HepG2 (cell line): ENCODE results near the gene CAPG. TPM values are rescaled to one million over a fixed set of nuclear protein-coding genes. Genes with fewer than 3 reads are reported as not detected.
A peak's percentile ranks its signal among the peaks of the same experiment; 100 is the strongest.

Experiments
- ATAC-seq: fragments of 200-7000 bp; cut with Tn5 transposase; 3 replicates; pipeline ENCODE4 v1.9.1; 2020; ENCODE audit warnings: mild to moderate bottlenecking, moderate library complexity
- Bru-seq: library from RNA; stranded (reverse); fragments of 400-500 nt; gene quantifications from one replicate; lab custom pipeline; 2021; lab: Mats Ljungman, UMichigan
- BruChase-seq, 2 experiments: library from RNA; stranded (reverse); fragments of 400-500 nt; gene quantifications; one replicate each; lab custom pipeline; 2021; lab: Mats Ljungman, UMichigan
- BruUV-seq: library from RNA; stranded (reverse); fragments of 400-500 nt; replicated peaks from 2 replicates; lab custom pipeline; 2021; lab: Mats Ljungman, UMichigan
- CTCF ChIA-PET: fragments of 300-600 bp; formaldehyde crosslinking; extraction: SDS; loops from one replicate; lab custom pipeline; 2021; ENCODE audit warnings: low total read pairs, inconsistent platforms, low intra/inter-chr PET ratio; lab: Yijun Ruan, JAX
- POLR2A ChIA-PET: fragments of 350-600 bp; sonication (Branson Sonifier 250); formaldehyde crosslinking; loops from one replicate; lab custom pipeline; 2020; ENCODE audit warnings: antibody characterized with exemption, inconsistent platforms; lab: Yijun Ruan, JAX
- DNase-seq: peaks from one replicate; pipeline ENCODE4 v3.0.0-alpha.2; 2015; ENCODE audit warnings: low spot score
- FAIRE-seq: peaks from 3 replicates; lab custom pipeline; 2011; peaks lifted over from hg19 to GRCh38; lab: Jason Lieb, UNC
- H2AFZ ChIP-seq: one replicate; pipeline ENCODE4 v1.6.1; 2011; ENCODE audit warnings: low read length, inconsistent platforms
- H3K27ac ChIP-seq: fragments of 300-600 bp; 3 replicates; pipeline ENCODE4 v1.8.0; 2011; ENCODE audit warnings: mixed run types, mild to moderate bottlenecking, mixed read lengths, low read length, inconsistent platforms; ENCODE audit not compliant: insufficient read depth; ENCODE audit errors: extremely low read length
- H3K27me3 ChIP-seq, 2 experiments: fragments of 200-600 bp in 1 of 2; 2 replicates in 1 of 2; 3 replicates in 1 of 2; pipeline versions ENCODE4 v1.6.0 to v1.8.0; 2011; ENCODE audit warnings: low read length in 2 of 2, mild to moderate bottlenecking in 2 of 2, moderate library complexity in 2 of 2, inconsistent platforms in 1 of 2; ENCODE audit not compliant: insufficient read depth in 2 of 2, control insufficient read depth in 1 of 2
- H3K36me3 ChIP-seq, 2 experiments: fragments of 200-600 bp in 1 of 2; replicated peaks in 1 of 2; 2 replicates in 1 of 2; 3 replicates in 1 of 2; pipeline versions ENCODE4 v1.5.1 to v1.8.0; 2011; ENCODE audit warnings: low read length in 2 of 2, inconsistent platforms in 1 of 2; ENCODE audit not compliant: insufficient read depth in 2 of 2, control insufficient read depth in 1 of 2
- H3K4me1 ChIP-seq: 2 replicates; pipeline ENCODE4 v1.5.1; 2012; ENCODE audit warnings: low read length, inconsistent platforms; ENCODE audit not compliant: insufficient read depth
- H3K4me2 ChIP-seq: 2 replicates; pipeline ENCODE4 v1.6.0; 2011; ENCODE audit warnings: low read depth, low read length, inconsistent platforms
- H3K4me3 ChIP-seq, 3 experiments: fragments of 200-600 bp in 1 of 3; sonication (generic), shearing (Covaris generic) in 1 of 3; replicated peaks in 1 of 3; 2 replicates each; pipeline ENCODE4 v1.5.1; 2011 to 2016; ENCODE audit warnings: low read length in 3 of 3, inconsistent platforms in 2 of 3, low read depth in 2 of 3, mild to moderate bottlenecking in 2 of 3, control low read depth in 1 of 3, mixed read lengths in 1 of 3; ENCODE audit not compliant: insufficient read depth in 1 of 3
- H3K79me2 ChIP-seq: one replicate; pipeline ENCODE4 v1.6.1; 2011; ENCODE audit warnings: low read length, inconsistent platforms; ENCODE audit not compliant: insufficient read depth
- H3K9ac ChIP-seq: 2 replicates; pipeline ENCODE4 v1.6.0; 2011; ENCODE audit warnings: mild to moderate bottlenecking, low read depth, low read length, inconsistent platforms; ENCODE audit not compliant: insufficient read depth
- H3K9me3 ChIP-seq: 2 replicates; pipeline ENCODE4 v1.5.1; 2012; ENCODE audit warnings: mild to moderate bottlenecking, low read length
- H4K20me1 ChIP-seq: 2 replicates; pipeline ENCODE4 v1.6.0; 2011; ENCODE audit warnings: inconsistent platforms, mild to moderate bottlenecking, low read length, moderate library complexity; ENCODE audit not compliant: insufficient read depth
- HCFC1 ChIP-seq: fragments of 150-350 bp; IDR thresholded peaks from 2 replicates; pipeline ENCODE4 v1.6.1; 2014; ENCODE audit warnings: low read depth, low read length
- HNRNPL ChIP-seq: fragments of 200-400 bp; formaldehyde crosslinking; IDR thresholded peaks from 2 replicates; pipeline ENCODE4 v1.6.1; 2017; ENCODE audit warnings: mild to moderate bottlenecking, low read depth, low read length
- ZFP41 ChIP-seq: sonication (generic); formaldehyde crosslinking; IDR thresholded peaks from 2 replicates; pipeline ENCODE4 v1.4.0; 2020; ENCODE audit warnings: mild to moderate bottlenecking, missing genetic modification reagents, borderline replicate concordance
- ZNF768 ChIP-seq: sonication (generic); formaldehyde crosslinking; IDR thresholded peaks from 2 replicates; pipeline ENCODE4 v1.4.0; 2020; ENCODE audit warnings: missing genetic modification reagents
- WGBS: methylation state at CpG from one replicate; pipeline ENCODE4 v1.1.6; 2017; ENCODE audit warnings: low lambda C conversion rate; 5-methylcytosine and 5-hydroxymethylcytosine counted together
- in situ Hi-C: cut with HindIII; loops from 2 replicates; pipeline ENCODE4 v1.10.0; 2017; ENCODE audit warnings: low pct_unique_long_range_greater_than_20kb; ENCODE audit not compliant: extremely low pct_ligation_motif_present
- intact Hi-C: fragments of 100-400 bp; cut with micrococcal nuclease; formaldehyde crosslinking; loops from one replicate; pipeline ENCODE4 v1.10.0; 2022; ENCODE audit not compliant: unreplicated experiment
- long read RNA-seq, 2 experiments: library from RNA in 1 of 2; library from polyadenylated mRNA in 1 of 2; stranded (forward) in 1 of 2; unstranded in 1 of 2; transcript quantifications; one replicate each; pipeline ENCODE4 v2.0.0, GENCODE V29; 2019 to 2022
- polyA minus RNA-seq, 3 experiments: library from RNA; depleted of rRNA, polyadenylated mRNA; stranded (reverse); fragments of >200 nt; gene quantifications; 2 replicates each; pipeline ENCODE4 v1.2.3, GENCODE V29; 2011; ENCODE audit warnings: low replicate concordance in 1 of 3
- polyA plus RNA-seq, 8 experiments: library from polyadenylated mRNA; depleted of rRNA in 3 of 8; stranded (reverse) in 7 of 8; unstranded in 1 of 8; fragments of >200 nt; fragmentation: Illumina TruSeq in 4 of 8; extraction: Trizol in 4 of 8; gene quantifications; 2 replicates each; pipeline versions ENCODE4 v1.2.1 to v1.2.3, GENCODE V29; 2011 to 2016; ENCODE audit warnings: low read depth in 4 of 8, missing spikeins in 1 of 8, mixed read lengths in 1 of 8; ENCODE audit not compliant: insufficient read depth in 1 of 8
- total RNA-seq, 5 experiments: library from RNA; depleted of rRNA; stranded (reverse); fragments of >200 nt; fragmentation: Illumina TruSeq; extraction: Trizol; gene quantifications; 2 replicates each; pipeline ENCODE4 v1.2.3, GENCODE V29; 2016; ENCODE audit warnings: low read depth in 1 of 5
- TF ChIP-seq, protein P1 (sequence below): sonication (generic); formaldehyde crosslinking; IDR thresholded peaks from 2 replicates; pipeline ENCODE4 v1.5.1; 2020; ENCODE audit warnings: mild to moderate bottlenecking, missing genetic modification reagents, moderate library complexity

CAPG gene, protein sequence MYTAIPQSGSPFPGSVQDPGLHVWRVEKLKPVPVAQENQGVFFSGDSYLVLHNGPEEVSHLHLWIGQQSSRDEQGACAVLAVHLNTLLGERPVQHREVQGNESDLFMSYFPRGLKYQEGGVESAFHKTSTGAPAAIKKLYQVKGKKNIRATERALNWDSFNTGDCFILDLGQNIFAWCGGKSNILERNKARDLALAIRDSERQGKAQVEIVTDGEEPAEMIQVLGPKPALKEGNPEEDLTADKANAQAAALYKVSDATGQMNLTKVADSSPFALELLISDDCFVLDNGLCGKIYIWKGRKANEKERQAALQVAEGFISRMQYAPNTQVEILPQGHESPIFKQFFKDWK
- 18.2 and 26.5 TPM in 2 replicates for total RNA-seq (2016; rRNA removed; fragmentation: Illumina TruSeq; extraction: Trizol)
- total RNA-seq (2016; cell fraction: cytosol; rRNA removed; fragmentation: Illumina TruSeq; extraction: Trizol; ENCODE audit: low read depth): 3.5 and 5.7 TPM in 2 replicates
- total RNA-seq (2016; cell fraction: insoluble cytoplasmic fraction; rRNA removed; fragmentation: Illumina TruSeq; extraction: Trizol): 22.4 and 25.2 TPM in 2 replicates
- 7.7 TPM in 2 replicates for total RNA-seq (2016; cell fraction: membrane; rRNA removed; fragmentation: Illumina TruSeq; extraction: Trizol)
- 6.2 and 8.8 TPM in 2 replicates for total RNA-seq (2016; cell fraction: nucleus; rRNA removed; fragmentation: Illumina TruSeq; extraction: Trizol)
- polyA plus RNA-seq (2011; rRNA removed): 10.6 and 12.7 TPM in 2 replicates
- 7.9 and 13.0 TPM in 2 replicates for polyA plus RNA-seq (2011; cell fraction: cytosol; rRNA removed)
- polyA plus RNA-seq (2011; cell fraction: nucleus; rRNA removed): 6.3 and 7.4 TPM in 2 replicates
- polyA plus RNA-seq (2012): 6.7 and 7.8 TPM in 2 replicates
- 2.9 and 4.2 TPM in 2 replicates for polyA plus RNA-seq (2016; cell fraction: cytosol; fragmentation: Illumina TruSeq; extraction: Trizol; ENCODE audit: low read depth)
- 18.1 and 22.6 TPM in 2 replicates for polyA plus RNA-seq (2016; cell fraction: insoluble cytoplasmic fraction; fragmentation: Illumina TruSeq; extraction: Trizol; ENCODE audit: low read depth)
- polyA plus RNA-seq (2016; cell fraction: membrane; fragmentation: Illumina TruSeq; extraction: Trizol; ENCODE audit: low read depth): 3.2 and 4.7 TPM in 2 replicates
- polyA plus RNA-seq (2016; cell fraction: nucleus; fragmentation: Illumina TruSeq; extraction: Trizol; ENCODE audit: insufficient read depth, low read depth): 11.5 and 13.0 TPM in 2 replicates
- polyA minus RNA-seq (2011; rRNA and poly(A)+ RNA removed; ENCODE audit: low replicate concordance): 9.5 and 243 TPM in 2 replicates
- polyA minus RNA-seq (2011; cell fraction: cytosol; rRNA and poly(A)+ RNA removed): 5.7 and 10.2 TPM in 2 replicates
- 3.7 and 5.7 TPM in 2 replicates for polyA minus RNA-seq (2011; cell fraction: nucleus; rRNA and poly(A)+ RNA removed)
- percentile 45 among the genes with signal in this experiment for Bru-seq, nascent RNA
- percentile 43 among the genes with signal in this experiment for BruChase-seq, experiment 1, labeled RNA remaining after a 6-hour chase
- percentile 38 among the genes with signal in this experiment for BruChase-seq, experiment 2, labeled RNA remaining after a 2-hour chase
- long read RNA-seq, experiment 1, partial matches to known transcripts: 5 of 34 reads
- long read RNA-seq, experiment 1, other reads (novel, unspliced or antisense): 28 of 34 reads
- long read RNA-seq, experiment 2, partial matches to known transcripts: 47 of 59 reads
- long read RNA-seq, experiment 2, other reads (novel, unspliced or antisense): 9 of 59 reads

- POLR2A ChIA-PET: interaction anchor here (1.8 kb wide), 1 partner anchor 10 kb away, joined by 5 read pairs; no protein-coding TSS in a partner anchor
- no peak for FAIRE-seq
Observed at GRCh38 chr2:85409845-85410583, at the start of gene CAPG. CAPG (minus strand) TSS chr2:85410366; CDS start chr2:85402145, 8,221 bp downstream.

More at GRCh38 chr2:85409845-85410583, at the start of gene CAPG:
- H4K20me1 ChIP-seq: no peaks in the 10 kb centered on the region
- H3K4me3 ChIP-seq: peak within 1 kb of the TSS in 1 of 3 experiments; percentile 17; a peak in 1 of 6 replicates
- no peak within 1 kb of the TSS for H3K9ac ChIP-seq
- H3K4me1 ChIP-seq: peaks cover 73% of the 10 kb centered on the region
- WGBS: 37% methylated on average over 12 of the region's 12 CpGs
- H3K4me2 ChIP-seq: peak within 1 kb of the TSS; percentile 40
- no peaks in the 10 kb centered on the region for H3K9me3 ChIP-seq
- intact Hi-C loops (no loop called here), in situ Hi-C loops (no loop called here)
- no peaks in the 10 kb centered on the region for H3K79me2 ChIP-seq
- CTCF ChIA-PET: no interaction called here
- H3K36me3 ChIP-seq: no peaks in the 10 kb centered on the region
- DNase-seq (no peak), ATAC-seq (no peak)
- no TSS peak for BruUV-seq
- no peak within 1 kb of the TSS for H3K27ac ChIP-seq
- no peak for TF ChIP-seq ZFP41
- TF ChIP-seq, protein P1, sequence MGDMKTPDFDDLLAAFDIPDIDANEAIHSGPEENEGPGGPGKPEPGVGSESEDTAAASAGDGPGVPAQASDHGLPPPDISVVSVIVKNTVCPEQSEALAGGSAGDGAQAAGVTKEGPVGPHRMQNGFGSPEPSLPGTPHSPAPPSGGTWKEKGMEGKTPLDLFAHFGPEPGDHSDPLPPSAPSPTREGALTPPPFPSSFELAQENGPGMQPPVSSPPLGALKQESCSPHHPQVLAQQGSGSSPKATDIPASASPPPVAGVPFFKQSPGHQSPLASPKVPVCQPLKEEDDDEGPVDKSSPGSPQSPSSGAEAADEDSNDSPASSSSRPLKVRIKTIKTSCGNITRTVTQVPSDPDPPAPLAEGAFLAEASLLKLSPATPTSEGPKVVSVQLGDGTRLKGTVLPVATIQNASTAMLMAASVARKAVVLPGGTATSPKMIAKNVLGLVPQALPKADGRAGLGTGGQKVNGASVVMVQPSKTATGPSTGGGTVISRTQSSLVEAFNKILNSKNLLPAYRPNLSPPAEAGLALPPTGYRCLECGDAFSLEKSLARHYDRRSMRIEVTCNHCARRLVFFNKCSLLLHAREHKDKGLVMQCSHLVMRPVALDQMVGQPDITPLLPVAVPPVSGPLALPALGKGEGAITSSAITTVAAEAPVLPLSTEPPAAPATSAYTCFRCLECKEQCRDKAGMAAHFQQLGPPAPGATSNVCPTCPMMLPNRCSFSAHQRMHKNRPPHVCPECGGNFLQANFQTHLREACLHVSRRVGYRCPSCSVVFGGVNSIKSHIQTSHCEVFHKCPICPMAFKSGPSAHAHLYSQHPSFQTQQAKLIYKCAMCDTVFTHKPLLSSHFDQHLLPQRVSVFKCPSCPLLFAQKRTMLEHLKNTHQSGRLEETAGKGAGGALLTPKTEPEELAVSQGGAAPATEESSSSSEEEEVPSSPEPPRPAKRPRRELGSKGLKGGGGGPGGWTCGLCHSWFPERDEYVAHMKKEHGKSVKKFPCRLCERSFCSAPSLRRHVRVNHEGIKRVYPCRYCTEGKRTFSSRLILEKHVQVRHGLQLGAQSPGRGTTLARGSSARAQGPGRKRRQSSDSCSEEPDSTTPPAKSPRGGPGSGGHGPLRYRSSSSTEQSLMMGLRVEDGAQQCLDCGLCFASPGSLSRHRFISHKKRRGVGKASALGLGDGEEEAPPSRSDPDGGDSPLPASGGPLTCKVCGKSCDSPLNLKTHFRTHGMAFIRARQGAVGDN (CRISPR knock-in tag): 0 out of 2 replicates have a peak, but pooled peaks have one; percentile 7
- no peak for TF ChIP-seq HCFC1
- peak; percentile 60; the same call in 1 of the 2 replicates for TF ChIP-seq HNRNPL
- 0 out of 2 replicates have a peak, but pooled peaks have one; percentile 22 for TF ChIP-seq ZNF768 (CRISPR knock-in tag)
- H3K27me3 ChIP-seq: no peaks in the 10 kb centered on the region
- H2AFZ ChIP-seq: no peak within 1 kb of the TSS
